HG03025 (cell line): ENCODE measurements around the gene PLRG1.

Experiments used
- ATAC-seq: cut with Tn5 transposase; IDR thresholded peaks from one replicate; pipeline ENCODE4 v1.9.1; 2021; ENCODE audit warnings: mild to moderate bottlenecking, moderate library complexity; ENCODE audit not compliant: unreplicated experiment, low FRiP score

PLRG1 gene

GRCh38 chr4:154527308-154527707, 22.9 kb downstream of the PLRG1 start:
- no peak for ATAC-seq

GRCh38 chr4:154526151-154526550, 24.0 kb downstream of the PLRG1 start:
- no peak for ATAC-seq

GRCh38 chr4:154521607-154522006, 28.6 kb downstream of the PLRG1 start:
- no peak for ATAC-seq

GRCh38 chr4:154519214-154519613, 31.0 kb downstream of the PLRG1 start:
- no peak for ATAC-seq

GRCh38 chr4:154517591-154517990, 32.6 kb downstream of the PLRG1 start:
- no peak for ATAC-seq

- ATAC-seq, result no peak
Measured at GRCh38 chr4:154516318-154517029, 33.7 kb downstream of the PLRG1 start.

GRCh38 chr4:154511981-154512380, 38.2 kb downstream of the PLRG1 start:
- no peak for ATAC-seq

- no peak for ATAC-seq
Measured at GRCh38 chr4:154511548-154511947, 38.7 kb downstream of the PLRG1 start.

- ATAC-seq, result no peak
Measured at GRCh38 chr4:154507156-154507555, 43.0 kb downstream of the PLRG1 start.

GRCh38 chr4:154506253-154506652, 43.9 kb downstream of the PLRG1 start:
- ATAC-seq, result peak; percentile 49

GRCh38 chr4:154503598-154503997, 46.6 kb downstream of the PLRG1 start:
- ATAC-seq, result no peak

GRCh38 chr4:154502111-154502510, 48.1 kb downstream of the PLRG1 start:
- no peak for ATAC-seq

- ATAC-seq, result no peak
Measured at GRCh38 chr4:154497889-154498288, 52.3 kb downstream of the PLRG1 start.

GRCh38 chr4:154495867-154496266, 54.3 kb downstream of the PLRG1 start:
- ATAC-seq, result no peak

GRCh38 chr4:154492288-154492687, 57.9 kb downstream of the PLRG1 start:
- ATAC-seq, result no peak

GRCh38 chr4:154491341-154492271, 58.6 kb downstream of the PLRG1 start, which contains the start of gene DCHS2:
Gene DCHS2, minus strand, starts transcription at chr4:154491799. Its CDS starts 444 bp downstream, at chr4:154491355.
- no peak for ATAC-seq

GRCh38 chr4:154490583-154491340, 59.4 kb downstream of the PLRG1 start:
- peak; percentile 59 for ATAC-seq

GRCh38 chr4:154490234-154490582, 60.0 kb downstream of the PLRG1 start:
- no peak for ATAC-seq

- ATAC-seq, result no peak
Measured at GRCh38 chr4:154489558-154490233, 60.5 kb downstream of the PLRG1 start.

GRCh38 chr4:154487145-154487544, 63.1 kb downstream of the PLRG1 start:
- ATAC-seq, result no peak
